ENCODE results near the gene TMEFF1.

Gene TMEFF1

DNA sequence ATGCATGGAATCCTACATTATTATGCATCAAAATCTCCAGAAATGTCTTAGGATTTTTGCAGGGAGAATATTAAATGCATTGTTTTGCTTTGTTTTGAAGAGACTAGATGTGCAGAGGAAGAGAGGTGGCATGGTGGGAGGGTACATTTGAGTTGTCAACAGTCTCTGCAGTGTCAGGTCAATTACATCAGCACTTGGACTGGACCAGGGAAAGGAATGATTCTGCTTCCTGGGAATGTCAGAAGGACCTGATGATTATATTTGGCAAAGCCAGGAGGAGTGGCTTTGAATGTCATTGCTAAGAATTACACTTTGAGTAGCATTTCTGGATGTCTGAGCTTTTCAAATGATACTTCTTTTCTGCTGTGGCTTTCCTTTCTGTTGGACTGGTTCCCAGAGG lies 17.5 kb upstream of the TMEFF1 start:
- H3K9ac ChIP-seq (ENCODE audit: low read depth, low read length), result no peak overlapping the region
- H3K4me3 ChIP-seq (ENCODE audit: low read depth, low read length), result no peak overlapping the region
- no peaks in the 10 kb centered on the region for H3K9me3 ChIP-seq (ENCODE audit: control insufficient read depth, insufficient read depth, low read length)
- H3K36me3 ChIP-seq (ENCODE audit: control insufficient read depth, insufficient read depth, low read length), result no peaks in the 10 kb centered on the region
- peaks cover 4% of the 10 kb centered on the region for H3K4me1 ChIP-seq (ENCODE audit: control insufficient read depth, insufficient read depth, low read length)
- H3K27me3 ChIP-seq (ENCODE audit: control insufficient read depth, insufficient read depth, low read length), result no peaks in the 10 kb centered on the region

DNA sequence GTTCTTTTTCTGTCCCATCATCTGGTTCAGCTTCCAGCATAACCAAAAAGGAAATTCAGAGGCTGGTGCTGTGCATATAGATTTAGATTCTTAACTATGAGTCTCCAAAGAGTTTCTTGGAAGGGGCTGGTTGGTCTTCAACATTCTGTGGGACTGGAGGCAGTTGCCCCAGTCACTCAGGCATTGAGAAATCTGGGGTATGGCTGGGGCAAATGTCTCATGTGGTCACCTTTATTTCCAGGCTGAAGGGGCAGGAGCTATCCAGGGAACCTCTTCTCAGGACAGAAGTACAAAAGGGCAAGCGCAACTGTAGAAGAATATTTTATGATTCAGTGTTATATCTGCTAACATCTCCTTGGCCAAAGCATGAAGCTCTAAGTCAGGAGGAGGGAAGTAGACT lies 15.4 kb upstream of the TMEFF1 start:
- no peak overlapping the region for H3K4me3 ChIP-seq (ENCODE audit: low read depth, low read length)
- peaks cover 8% of the 10 kb centered on the region for H3K4me1 ChIP-seq (ENCODE audit: control insufficient read depth, insufficient read depth, low read length)
- H3K36me3 ChIP-seq (ENCODE audit: control insufficient read depth, insufficient read depth, low read length), result no peaks in the 10 kb centered on the region

GRCh38 chr9:100459963-100460362 lies 13.0 kb upstream of the TMEFF1 start:
- Histone ChIP-seq H3K9ac (ENCODE audit: low read depth, low read length) (no peak overlapping the region), H3K9me3 (ENCODE audit: control insufficient read depth, insufficient read depth, low read length) (no peaks in the 10 kb centered on the region), H3K27me3 (ENCODE audit: control insufficient read depth, insufficient read depth, low read length) (no peaks in the 10 kb centered on the region), H3K36me3 (ENCODE audit: control insufficient read depth, insufficient read depth, low read length) (no peaks in the 10 kb centered on the region), H3K4me1 (ENCODE audit: control insufficient read depth, insufficient read depth, low read length) (peaks cover 13% of the 10 kb centered on the region), H3K4me3 (ENCODE audit: low read depth, low read length) (no peak overlapping the region)

More for the DNA sequence above, 15.4 kb upstream of the TMEFF1 start:
- Histone ChIP-seq H3K9me3 (ENCODE audit: control insufficient read depth, insufficient read depth, low read length) (no peaks in the 10 kb centered on the region), H3K9ac (ENCODE audit: low read depth, low read length) (no peak overlapping the region), H3K27me3 (ENCODE audit: control insufficient read depth, insufficient read depth, low read length) (no peaks in the 10 kb centered on the region)

GRCh38 chr9:100465274-100465673 lies 7.7 kb upstream of the TMEFF1 start:
- H3K27me3 ChIP-seq (ENCODE audit: control insufficient read depth, insufficient read depth, low read length), result no peaks in the 10 kb centered on the region
- no peaks in the 10 kb centered on the region for H3K9me3 ChIP-seq (ENCODE audit: control insufficient read depth, insufficient read depth, low read length)
- peaks cover 10% of the 10 kb centered on the region for H3K4me1 ChIP-seq (ENCODE audit: control insufficient read depth, insufficient read depth, low read length)
- no peak overlapping the region for H3K4me3 ChIP-seq (ENCODE audit: low read depth, low read length)
- H3K9ac ChIP-seq (ENCODE audit: low read depth, low read length), result no peak overlapping the region
- no peaks in the 10 kb centered on the region for H3K36me3 ChIP-seq (ENCODE audit: control insufficient read depth, insufficient read depth, low read length)

- H3K36me3 ChIP-seq (ENCODE audit: control insufficient read depth, insufficient read depth, low read length), result no peaks in the 10 kb centered on the region
- peaks cover 8% of the 10 kb centered on the region for H3K4me1 ChIP-seq (ENCODE audit: control insufficient read depth, insufficient read depth, low read length)
- H3K9ac ChIP-seq (ENCODE audit: low read depth, low read length), result no peak overlapping the region
- H3K9me3 ChIP-seq (ENCODE audit: control insufficient read depth, insufficient read depth, low read length), result no peaks in the 10 kb centered on the region
- no peaks in the 10 kb centered on the region for H3K27me3 ChIP-seq (ENCODE audit: control insufficient read depth, insufficient read depth, low read length)
- H3K4me3 ChIP-seq (ENCODE audit: low read depth, low read length), result no peak overlapping the region
Measured at GRCh38 chr9:100465761-100466160, 7.2 kb upstream of the TMEFF1 start.

GRCh38 chr9:100466171-100466828 lies 6.6 kb upstream of the TMEFF1 start:
- Histone ChIP-seq H3K4me1 (ENCODE audit: control insufficient read depth, insufficient read depth, low read length) (peaks cover 8% of the 10 kb centered on the region), H3K36me3 (ENCODE audit: control insufficient read depth, insufficient read depth, low read length) (no peaks in the 10 kb centered on the region), H3K9me3 (ENCODE audit: control insufficient read depth, insufficient read depth, low read length) (no peaks in the 10 kb centered on the region), H3K27me3 (ENCODE audit: control insufficient read depth, insufficient read depth, low read length) (no peaks in the 10 kb centered on the region), H3K4me3 (ENCODE audit: low read depth, low read length) (no peak overlapping the region), H3K9ac (ENCODE audit: low read depth, low read length) (no peak overlapping the region)

- Histone ChIP-seq H3K9me3 (ENCODE audit: control insufficient read depth, insufficient read depth, low read length) (no peaks in the 10 kb centered on the region), H3K4me3 (ENCODE audit: low read depth, low read length) (no peak overlapping the region), H3K4me1 (ENCODE audit: control insufficient read depth, insufficient read depth, low read length) (peaks cover 8% of the 10 kb centered on the region), H3K9ac (ENCODE audit: low read depth, low read length) (no peak overlapping the region), H3K36me3 (ENCODE audit: control insufficient read depth, insufficient read depth, low read length) (no peaks in the 10 kb centered on the region), H3K27me3 (ENCODE audit: control insufficient read depth, insufficient read depth, low read length) (no peaks in the 10 kb centered on the region)
Measured at GRCh38 chr9:100466829-100467221, 6.1 kb upstream of the TMEFF1 start.

- no peak overlapping the region for H3K9ac ChIP-seq (ENCODE audit: low read depth, low read length)
- H3K4me3 ChIP-seq (ENCODE audit: low read depth, low read length), result no peak overlapping the region
- no peaks in the 10 kb centered on the region for H3K9me3 ChIP-seq (ENCODE audit: control insufficient read depth, insufficient read depth, low read length)
- no peaks in the 10 kb centered on the region for H3K36me3 ChIP-seq (ENCODE audit: control insufficient read depth, insufficient read depth, low read length)
- H3K27me3 ChIP-seq (ENCODE audit: control insufficient read depth, insufficient read depth, low read length), result no peaks in the 10 kb centered on the region
- H3K4me1 ChIP-seq (ENCODE audit: control insufficient read depth, insufficient read depth, low read length), result peaks cover 4% of the 10 kb centered on the region
Measured at GRCh38 chr9:100468041-100468440, 4.9 kb upstream of the TMEFF1 start.

DNA sequence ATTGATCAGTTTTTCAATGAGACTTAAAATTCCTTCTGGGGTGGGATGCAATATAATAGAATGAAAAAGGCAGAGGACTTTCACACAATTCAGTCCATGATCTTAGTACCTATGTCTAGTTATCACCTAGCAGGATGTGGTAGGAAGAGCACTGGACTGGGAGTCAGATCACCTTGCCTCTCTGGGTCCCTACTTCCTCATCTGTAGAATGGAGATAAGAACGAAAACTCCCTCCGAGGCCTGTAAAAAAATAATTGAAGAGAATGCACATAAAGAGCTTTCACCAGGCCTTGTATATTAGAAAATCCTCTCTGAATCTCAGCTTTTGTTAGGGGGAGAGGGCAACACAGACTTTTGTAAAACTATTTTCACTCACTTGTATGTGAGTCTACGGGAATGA lies 681 bp upstream of the TMEFF1 start:
- Histone ChIP-seq H3K27me3 (ENCODE audit: control insufficient read depth, insufficient read depth, low read length) (no peaks in the 10 kb centered on the region), H3K9me3 (ENCODE audit: control insufficient read depth, insufficient read depth, low read length) (no peaks in the 10 kb centered on the region), H3K4me1 (ENCODE audit: control insufficient read depth, insufficient read depth, low read length) (peaks cover 8% of the 10 kb centered on the region), H3K9ac (ENCODE audit: low read depth, low read length) (no peak overlapping the region), H3K36me3 (ENCODE audit: control insufficient read depth, insufficient read depth, low read length) (no peaks in the 10 kb centered on the region), H3K4me3 (ENCODE audit: low read depth, low read length) (peak overlapping the region; percentile 36)

DNA sequence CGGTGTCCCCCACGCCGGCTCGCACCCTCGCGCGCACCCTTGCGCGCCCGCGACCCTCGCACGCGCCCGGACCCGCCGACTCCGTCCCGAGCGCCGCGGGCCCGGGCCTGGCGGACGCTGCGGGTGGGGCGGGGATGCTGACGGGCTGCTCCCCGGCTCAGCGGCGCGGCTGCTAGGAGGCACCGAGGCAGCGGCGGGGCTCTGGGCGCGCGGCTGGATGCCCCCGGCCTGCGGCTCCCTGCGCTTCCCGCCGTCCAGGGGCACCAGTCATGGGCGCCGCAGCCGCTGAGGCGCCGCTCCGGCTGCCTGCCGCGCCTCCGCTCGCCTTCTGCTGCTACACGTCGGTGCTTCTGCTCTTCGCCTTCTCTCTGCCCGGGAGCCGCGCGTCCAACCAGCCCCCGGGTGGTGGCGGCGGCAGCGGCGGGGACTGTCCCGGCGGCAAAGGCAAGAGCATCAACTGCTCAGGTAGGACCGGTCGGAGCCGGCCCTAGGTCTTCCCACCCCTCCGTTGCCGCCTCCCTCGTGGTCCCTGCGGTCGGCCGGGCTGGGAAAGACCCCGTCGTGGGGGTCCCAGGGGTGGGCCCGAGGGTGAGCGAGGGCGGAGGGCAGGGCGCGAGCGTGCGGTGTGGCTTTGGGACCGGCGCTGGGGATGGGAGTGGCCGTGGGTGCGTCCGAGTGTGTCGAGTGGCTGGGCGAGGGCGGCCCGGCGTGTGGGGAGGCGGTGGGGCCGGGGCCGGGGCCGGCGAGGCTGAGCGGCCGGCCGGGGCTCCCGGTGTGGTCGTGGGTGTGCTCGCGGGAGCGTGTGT lies 530 bp downstream of the TMEFF1 start:
- peaks cover 8% of the 10 kb centered on the region for H3K4me1 ChIP-seq (ENCODE audit: control insufficient read depth, insufficient read depth, low read length)
- peak overlapping the region; percentile 87 for H3K4me3 ChIP-seq (ENCODE audit: low read depth, low read length)
- no peaks in the 10 kb centered on the region for H3K36me3 ChIP-seq (ENCODE audit: control insufficient read depth, insufficient read depth, low read length)
- no peaks in the 10 kb centered on the region for H3K9me3 ChIP-seq (ENCODE audit: control insufficient read depth, insufficient read depth, low read length)
- H3K9ac ChIP-seq (ENCODE audit: low read depth, low read length), result peak overlapping the region; percentile 76
- H3K27me3 ChIP-seq (ENCODE audit: control insufficient read depth, insufficient read depth, low read length), result no peaks in the 10 kb centered on the region

- peak overlapping the region; percentile 87 for H3K4me3 ChIP-seq (ENCODE audit: low read depth, low read length)
- H3K9ac ChIP-seq (ENCODE audit: low read depth, low read length), result peak overlapping the region; percentile 76
- H3K36me3 ChIP-seq (ENCODE audit: control insufficient read depth, insufficient read depth, low read length), result no peaks in the 10 kb centered on the region
Measured at GRCh38 chr9:100474082-100474923, 1.4 kb downstream of the TMEFF1 start.

More at GRCh38 chr9:100474082-100474923, 1.4 kb downstream of the TMEFF1 start:
- H3K4me1 ChIP-seq (ENCODE audit: control insufficient read depth, insufficient read depth, low read length), result peaks cover 8% of the 10 kb centered on the region
- no peaks in the 10 kb centered on the region for H3K9me3 ChIP-seq (ENCODE audit: control insufficient read depth, insufficient read depth, low read length)
- no peaks in the 10 kb centered on the region for H3K27me3 ChIP-seq (ENCODE audit: control insufficient read depth, insufficient read depth, low read length)

Measured in iPS-15b (cell line).